Fibroblast of villous mesenchyme (primary cell): ENCODE data around the gene PCNA. TPM values are rescaled to one million over a fixed set of nuclear protein-coding genes. Genes with fewer than 3 reads are reported as not detected.
A peak's percentile ranks its signal among the peaks of the same experiment; 100 is the strongest.
"Not testable (repeated sequence)": the region's sequence is repeated elsewhere in the genome, so short reads cannot be mapped to it uniquely, and the experiment has no call there.

ENCODE experiments used
- DNase-seq: peaks from one replicate; pipeline ENCODE4 v3.0.0-alpha.2; 2010; ENCODE audit warnings: low read depth
- H3K4me3 ChIP-seq: 2 replicates; pipeline ENCODE4 v1.5.1; 2011; ENCODE audit warnings: low read depth, mild to moderate bottlenecking, low read length
- total RNA-seq: library from RNA; depleted of rRNA; stranded (reverse); fragments of >200 nt; gene quantifications from 2 replicates; pipeline ENCODE4 v1.2.3, GENCODE V29; 2012
- TF ChIP-seq, protein P1 (sequence below): IDR thresholded peaks from 2 replicates; pipeline ENCODE4 v1.5.1; 2012; ENCODE audit warnings: low read depth, mild to moderate bottlenecking, low read length; ENCODE audit not compliant: insufficient read depth

PCNA gene
- total RNA-seq, 1 donor, result 121 TPM

GRCh38 chr20:5100684-5101347, 18.9 kb downstream of the PCNA start:
- no peak overlapping the region for H3K4me3 ChIP-seq
- DNase-seq, result peak; percentile 63
- TF ChIP-seq, protein P1, sequence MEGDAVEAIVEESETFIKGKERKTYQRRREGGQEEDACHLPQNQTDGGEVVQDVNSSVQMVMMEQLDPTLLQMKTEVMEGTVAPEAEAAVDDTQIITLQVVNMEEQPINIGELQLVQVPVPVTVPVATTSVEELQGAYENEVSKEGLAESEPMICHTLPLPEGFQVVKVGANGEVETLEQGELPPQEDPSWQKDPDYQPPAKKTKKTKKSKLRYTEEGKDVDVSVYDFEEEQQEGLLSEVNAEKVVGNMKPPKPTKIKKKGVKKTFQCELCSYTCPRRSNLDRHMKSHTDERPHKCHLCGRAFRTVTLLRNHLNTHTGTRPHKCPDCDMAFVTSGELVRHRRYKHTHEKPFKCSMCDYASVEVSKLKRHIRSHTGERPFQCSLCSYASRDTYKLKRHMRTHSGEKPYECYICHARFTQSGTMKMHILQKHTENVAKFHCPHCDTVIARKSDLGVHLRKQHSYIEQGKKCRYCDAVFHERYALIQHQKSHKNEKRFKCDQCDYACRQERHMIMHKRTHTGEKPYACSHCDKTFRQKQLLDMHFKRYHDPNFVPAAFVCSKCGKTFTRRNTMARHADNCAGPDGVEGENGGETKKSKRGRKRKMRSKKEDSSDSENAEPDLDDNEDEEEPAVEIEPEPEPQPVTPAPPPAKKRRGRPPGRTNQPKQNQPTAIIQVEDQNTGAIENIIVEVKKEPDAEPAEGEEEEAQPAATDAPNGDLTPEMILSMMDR, result peak; percentile 68

- H3K4me3 ChIP-seq, DNase-seq: not testable (repeated sequence)
Measured at GRCh38 chr20:5099909-5100308, 19.8 kb downstream of the PCNA start.

- H3K4me3 ChIP-seq, DNase-seq: not testable (repeated sequence)
Measured at GRCh38 chr20:5099009-5099408, 20.7 kb downstream of the PCNA start.

DNA sequence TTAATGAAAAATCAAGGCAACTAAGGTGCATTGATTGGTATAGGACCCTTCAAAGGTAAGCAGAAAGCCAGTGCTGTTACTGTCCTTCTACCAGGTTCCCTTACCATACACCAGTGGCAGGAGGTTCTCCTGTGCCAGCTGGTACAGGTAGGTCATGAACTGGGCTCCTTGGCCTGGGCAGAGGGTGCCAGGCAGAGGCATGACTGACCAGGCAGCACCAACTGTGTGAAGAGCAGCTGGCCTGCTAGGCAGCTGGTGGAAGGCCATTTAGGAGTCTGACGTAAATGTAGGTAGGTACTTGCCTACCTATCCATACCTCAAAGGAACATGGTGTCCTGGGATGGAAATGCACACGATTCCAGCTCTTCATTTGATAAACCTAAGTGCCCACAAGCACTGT, 23.3 kb downstream of the PCNA start:
- no peak for DNase-seq
- TF ChIP-seq, protein P1, result no peak
- no peak overlapping the region for H3K4me3 ChIP-seq

- no peak for DNase-seq
- H3K4me3 ChIP-seq, result no peak overlapping the region
- TF ChIP-seq, protein P1, result no peak
Measured at GRCh38 chr20:5095931-5096330, 23.8 kb downstream of the PCNA start.

DNA sequence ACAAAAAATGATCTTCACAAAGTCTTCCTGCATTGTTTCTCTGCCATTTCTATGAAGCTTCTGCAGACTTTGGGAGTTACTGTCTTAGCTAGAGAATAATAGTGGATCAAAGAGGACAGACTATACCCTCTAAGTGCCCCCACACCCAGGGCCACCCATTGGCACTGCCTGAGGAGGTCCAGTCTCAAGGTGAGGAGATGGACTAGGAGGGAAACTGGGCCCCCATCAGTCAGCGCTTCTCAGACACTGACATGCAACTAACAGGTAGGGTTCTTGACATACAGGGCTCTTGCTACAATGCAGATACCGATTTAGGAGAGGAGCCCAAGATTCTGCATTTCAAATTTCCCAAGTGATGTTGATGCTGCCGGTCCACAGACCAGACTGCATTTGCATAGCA, 24.3 kb downstream of the PCNA start:
- no peak overlapping the region for H3K4me3 ChIP-seq
- DNase-seq, result no peak
- TF ChIP-seq, protein P1, result no peak

GRCh38 chr20:5092765-5093339, 26.9 kb downstream of the PCNA start:
- TF ChIP-seq, protein P1, result no peak
- no peak overlapping the region for H3K4me3 ChIP-seq
- DNase-seq, result no peak

GRCh38 chr20:5091902-5092301, 27.9 kb downstream of the PCNA start:
- H3K4me3 ChIP-seq, result no peak overlapping the region
- DNase-seq, result no peak
- TF ChIP-seq, protein P1, result no peak
